Testis (tissue), 2 donors: ENCODE data around the gene GOLGA7B.

Source experiments
- CTCF ChIP-seq, 3 experiments: fragments of 450-650 bp in 2 of 3; fragments of 200-600 bp in 1 of 3; sonication (generic) in 1 of 3; IDR thresholded peaks; one replicate each; pipeline ENCODE4 v1.5.1; 2016 to 2019; ENCODE audit warnings: antibody characterized with exemption in 3 of 3, mild to moderate bottlenecking in 2 of 3, moderate library complexity in 1 of 3
- POLR2A ChIP-seq: fragments of 450-650 bp; IDR thresholded peaks from one replicate; pipeline ENCODE4 v1.6.1; 2017; ENCODE audit warnings: antibody characterized with exemption, mild to moderate bottlenecking, moderate library complexity

GRCh38 chr10:97905276-97905675 lies 55.6 kb downstream of the GOLGA7B start:
- TF ChIP-seq CTCF (IDR thresholded peaks at IDR 0.05) (no peak), POLR2A (no peak)
